NCI-H526 treated with DMSO at 0.1 percent for 48 hours (cell line): ENCODE results near the gene CCM2L.

Experiments used
- DNase-seq: peaks from one replicate; lab custom pipeline; 2025; lab: John Stamatoyannopoulos, UW

The CCM2L gene

DNA sequence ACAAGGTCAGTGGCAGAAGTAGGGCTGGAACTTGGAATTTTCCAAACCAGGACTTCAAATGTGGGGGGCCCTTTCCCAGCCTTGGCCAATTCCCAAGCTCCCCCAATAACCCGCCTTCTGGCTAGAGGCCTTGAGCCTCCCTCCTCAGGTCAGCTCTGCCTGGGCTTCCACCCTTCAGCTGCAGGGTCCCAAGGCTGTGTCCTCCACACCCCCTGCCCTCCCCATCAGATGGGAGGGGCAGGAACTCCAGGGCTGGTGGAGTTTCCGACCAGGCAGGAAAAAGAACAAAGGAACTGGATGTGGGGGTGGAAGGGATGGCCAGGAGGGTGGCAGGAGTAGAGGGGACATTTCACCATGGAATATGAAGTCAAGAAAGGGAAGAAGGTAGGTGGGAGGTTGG, at the start of gene CCM2L:
Gene CCM2L (plus strand): TSS at position 338 of the 400 bp plus-strand sequence. CDS start 17 bp downstream, at position 355.
- DNase-seq, result no peak

DNA sequence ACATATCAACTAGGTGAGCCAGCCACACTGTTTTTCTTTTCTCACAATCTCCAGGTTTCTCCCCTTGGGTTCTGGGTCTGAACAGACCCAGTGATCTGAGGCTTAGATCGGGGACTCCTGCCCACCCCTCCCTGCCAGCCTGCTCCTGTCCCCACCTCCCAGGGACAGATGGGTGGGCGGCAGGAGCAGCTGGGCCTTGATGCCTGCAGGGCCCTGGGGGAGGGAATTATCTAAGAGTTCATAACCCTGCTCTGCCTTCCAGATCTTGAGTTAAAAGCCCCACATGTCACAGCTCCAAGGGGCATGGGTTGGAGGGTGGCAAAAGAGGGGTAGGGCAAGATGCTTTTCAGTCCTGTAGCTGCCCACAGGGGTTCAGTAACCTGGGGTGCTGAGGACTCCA, 47.5 kb upstream of the CCM2L start:
- no peak for DNase-seq

DNA sequence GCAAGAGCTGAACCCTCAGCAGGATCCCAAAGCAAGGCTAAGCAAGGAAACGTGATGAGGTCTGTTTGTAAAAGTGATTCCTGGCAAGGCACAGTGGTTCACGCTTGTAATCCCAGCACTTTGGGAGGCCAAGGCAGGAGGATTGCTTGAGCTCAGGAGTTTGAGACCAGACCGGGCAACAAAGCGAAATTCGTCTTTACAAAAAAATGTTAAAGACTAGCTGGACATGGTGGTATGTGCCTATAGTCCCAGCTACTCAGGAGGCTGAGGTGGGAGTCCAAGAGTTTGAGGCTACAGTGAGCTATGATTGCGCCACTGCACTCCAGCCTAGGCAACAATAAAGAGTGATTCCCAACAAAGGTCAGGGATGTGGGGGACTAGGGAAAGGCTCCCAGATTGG, 46.3 kb upstream of the CCM2L start:
- DNase-seq, result no peak

DNA sequence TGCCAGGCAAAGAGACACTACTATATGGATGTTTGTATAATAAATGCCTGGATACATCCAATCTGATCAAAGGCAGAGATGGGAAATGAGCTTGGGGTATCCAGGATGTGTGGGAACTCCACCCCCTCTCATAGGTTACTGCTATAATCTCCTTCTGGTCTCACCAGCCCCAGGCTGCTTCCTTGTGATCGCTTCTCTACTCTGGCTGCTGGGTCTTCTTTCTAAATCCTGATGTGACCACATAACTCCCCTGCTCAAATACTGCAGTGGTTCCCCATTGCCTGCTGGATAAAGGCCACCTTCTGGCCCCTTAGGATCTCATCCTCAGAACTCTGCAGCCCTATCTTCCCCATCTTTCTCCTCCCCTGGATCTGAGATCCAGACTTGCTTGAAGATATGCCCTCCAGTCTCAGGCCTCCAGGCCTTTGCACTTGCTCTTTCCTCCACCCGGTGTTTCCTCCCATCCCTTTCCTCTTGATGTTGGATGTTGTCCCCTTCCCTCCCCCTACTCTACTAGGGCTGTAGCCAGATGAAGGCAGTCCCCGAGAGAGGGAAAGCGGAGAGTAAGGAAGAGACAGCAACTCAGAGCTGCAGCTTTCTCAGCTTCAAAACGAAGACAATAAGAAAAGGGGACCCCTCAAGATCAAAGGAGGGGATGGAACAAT, 43.1 kb upstream of the CCM2L start:
- no peak for DNase-seq

DNA sequence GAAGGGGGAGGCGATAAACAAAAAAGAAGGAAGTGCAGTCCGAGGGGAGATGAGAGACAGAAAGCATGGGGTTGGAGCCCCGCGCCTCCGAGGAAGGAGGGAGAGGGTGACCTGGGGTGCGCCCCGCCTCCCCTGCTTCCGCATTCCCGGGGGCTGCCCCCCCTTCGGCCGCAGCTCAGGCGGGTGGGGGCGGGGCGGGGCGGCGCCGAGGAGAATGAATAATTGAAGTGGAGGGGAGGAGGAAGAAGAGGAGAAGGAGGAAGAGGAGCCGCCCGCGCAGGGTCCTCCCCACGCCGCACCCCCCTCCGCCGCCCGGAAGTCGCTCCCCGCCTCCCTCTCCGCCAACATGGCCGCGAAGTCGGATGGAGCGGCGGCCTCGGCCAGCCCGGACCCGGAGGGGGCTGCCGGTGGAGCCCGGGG, 42.4 kb upstream of the CCM2L start, which contains the start of gene XKR7:
Gene XKR7 (plus strand): TSS at position 322 of the 420 bp plus-strand sequence. CDS start 25 bp downstream, at position 347.
- DNase-seq, result peak; percentile 66

DNA sequence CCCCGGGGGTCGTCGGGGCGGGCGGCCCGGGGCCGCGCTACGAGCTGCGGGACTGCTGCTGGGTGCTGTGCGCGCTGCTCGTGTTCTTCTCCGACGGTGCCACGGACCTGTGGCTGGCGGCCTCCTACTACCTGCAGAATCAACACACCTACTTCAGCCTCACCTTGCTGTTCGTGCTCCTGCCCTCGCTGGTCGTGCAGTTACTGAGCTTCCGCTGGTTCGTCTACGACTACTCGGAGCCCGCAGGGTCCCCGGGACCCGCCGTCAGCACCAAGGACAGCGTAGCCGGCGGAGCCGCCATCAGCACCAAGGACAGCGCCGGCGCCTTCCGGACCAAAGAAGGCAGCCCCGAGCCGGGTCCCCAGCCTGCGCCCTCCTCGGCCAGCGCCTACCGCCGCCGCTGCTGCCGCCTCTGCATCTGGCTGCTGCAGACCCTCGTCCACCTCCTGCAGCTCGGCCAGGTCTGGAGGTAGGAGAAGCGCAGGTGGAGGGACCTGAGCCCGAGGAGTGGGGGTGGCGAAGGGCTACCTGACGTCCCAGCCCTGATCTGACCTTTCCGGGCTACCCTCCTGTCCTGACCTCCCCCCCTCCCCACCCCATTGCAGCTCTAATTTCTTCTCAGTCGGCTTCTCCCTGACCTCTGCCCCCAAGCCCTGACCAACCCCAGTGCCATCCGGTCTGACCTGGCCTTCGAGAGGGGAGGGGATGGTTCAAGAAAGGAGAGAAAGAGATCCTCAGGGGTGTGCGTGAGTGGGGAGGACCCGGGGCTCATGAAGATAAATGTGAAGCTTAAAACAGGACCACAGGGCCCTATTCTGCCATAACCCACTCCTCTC, 41.7 kb upstream of the CCM2L start:
- no peak for DNase-seq

DNA sequence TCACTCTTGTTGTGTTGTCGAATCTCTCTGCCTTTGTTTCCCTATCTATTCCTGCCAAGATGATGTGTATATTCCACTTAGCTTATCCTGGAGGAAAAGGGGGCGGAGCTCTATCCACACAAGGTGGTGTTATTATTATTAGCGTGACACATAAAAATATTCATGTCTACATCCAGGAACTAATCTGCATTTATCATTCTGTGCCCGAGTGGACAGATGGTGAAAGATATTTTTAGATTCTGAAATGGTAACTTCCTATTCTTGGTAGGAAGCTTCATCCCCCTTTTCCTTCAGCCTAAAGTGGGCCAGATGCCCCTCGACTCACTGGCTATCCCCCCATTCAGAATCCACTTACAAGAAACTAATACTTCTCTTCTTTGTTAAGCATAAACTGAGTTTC, 40.2 kb upstream of the CCM2L start:
- no peak for DNase-seq

DNA sequence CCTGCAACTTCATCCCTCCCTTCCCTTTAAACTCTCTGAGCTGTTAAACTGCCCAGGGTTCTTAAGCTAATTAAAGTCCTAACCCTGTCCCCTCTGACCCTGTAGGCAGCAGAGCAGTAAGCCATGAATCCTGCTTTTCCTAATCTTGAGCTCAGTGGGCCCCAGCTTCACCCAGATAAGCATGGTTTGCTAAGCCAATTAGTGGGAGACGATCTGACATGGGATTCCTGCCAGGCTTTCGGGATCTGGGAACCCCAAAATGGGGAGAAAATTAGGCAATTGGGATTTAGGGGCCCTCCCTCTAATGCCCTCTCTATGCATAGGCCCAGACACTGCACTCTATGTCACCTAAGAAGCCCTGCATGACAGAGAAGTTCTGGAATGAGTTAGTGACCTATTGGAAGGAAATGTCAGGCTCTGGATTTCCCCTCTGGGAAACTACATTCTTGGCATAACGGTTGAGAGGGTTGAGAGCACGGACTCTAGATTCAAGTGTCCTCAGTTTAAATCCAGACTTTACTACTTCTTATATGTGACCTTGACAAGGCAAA, 37.7 kb upstream of the CCM2L start:
- DNase-seq, result no peak

DNA sequence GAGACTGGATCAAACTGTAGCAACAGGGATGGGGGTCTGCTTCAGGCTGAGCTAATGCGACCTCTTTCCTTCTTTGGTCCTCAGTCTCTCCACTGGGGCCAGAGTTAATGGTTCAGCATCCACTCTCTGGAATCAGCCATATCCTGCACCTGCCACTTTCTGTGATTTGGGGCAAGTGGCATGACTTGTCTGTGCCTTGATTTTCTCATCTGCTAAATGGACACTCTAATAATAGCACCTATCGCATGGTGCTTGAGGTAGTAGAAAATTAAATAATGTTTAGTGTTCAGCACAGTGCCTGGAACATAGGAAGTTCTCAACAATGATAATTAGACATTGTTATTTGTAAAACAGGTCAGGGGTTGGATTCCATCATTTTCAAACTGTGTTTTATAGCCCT, 35.9 kb upstream of the CCM2L start:
- DNase-seq, result no peak

DNA sequence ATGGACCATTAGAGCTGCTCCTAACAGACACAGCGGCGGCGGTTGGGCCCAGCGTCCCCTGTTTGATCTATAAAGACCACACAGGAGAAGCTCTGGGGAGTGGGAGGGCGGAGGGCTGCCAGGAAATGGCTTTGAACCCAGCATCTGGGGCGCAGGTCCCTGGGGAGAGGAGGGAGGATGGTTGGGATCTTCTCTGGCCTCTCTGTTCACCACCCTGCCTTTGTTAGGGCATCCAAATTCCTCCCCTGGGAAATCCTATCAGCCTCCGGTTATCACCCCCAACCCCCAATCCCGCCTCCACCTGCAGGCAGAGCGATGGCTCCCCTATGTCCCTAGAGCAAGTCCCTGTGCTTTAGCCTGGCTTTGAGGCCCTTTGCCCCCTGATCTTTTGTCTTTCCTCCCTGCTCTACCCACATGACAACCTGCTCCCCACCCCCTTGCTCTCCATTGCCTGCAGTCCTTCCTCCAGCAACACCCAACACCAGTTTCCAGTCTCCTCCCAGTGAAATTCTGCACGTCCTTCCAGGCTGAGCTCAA, 35.2 kb upstream of the CCM2L start:
- DNase-seq, result peak; percentile 84

DNA sequence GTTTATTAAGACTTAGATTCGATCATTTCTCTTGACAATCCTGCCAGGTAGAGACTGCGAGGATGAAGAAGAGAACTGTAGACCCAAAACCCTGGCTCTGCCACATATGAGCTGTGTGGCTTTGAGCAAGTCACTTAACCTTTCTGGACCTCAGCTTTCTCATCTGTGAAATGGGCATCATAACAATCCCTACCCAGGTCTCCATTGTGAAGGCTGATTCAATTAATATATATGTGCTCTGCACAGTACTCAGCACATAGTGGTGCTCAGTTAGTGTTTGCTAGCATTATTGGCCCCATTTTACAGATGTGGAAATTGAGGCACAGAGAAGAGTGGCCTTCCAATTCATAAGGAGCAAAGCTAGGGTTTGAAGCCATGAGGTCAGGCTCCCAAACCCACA, 34.4 kb upstream of the CCM2L start:
- DNase-seq, result no peak

DNA sequence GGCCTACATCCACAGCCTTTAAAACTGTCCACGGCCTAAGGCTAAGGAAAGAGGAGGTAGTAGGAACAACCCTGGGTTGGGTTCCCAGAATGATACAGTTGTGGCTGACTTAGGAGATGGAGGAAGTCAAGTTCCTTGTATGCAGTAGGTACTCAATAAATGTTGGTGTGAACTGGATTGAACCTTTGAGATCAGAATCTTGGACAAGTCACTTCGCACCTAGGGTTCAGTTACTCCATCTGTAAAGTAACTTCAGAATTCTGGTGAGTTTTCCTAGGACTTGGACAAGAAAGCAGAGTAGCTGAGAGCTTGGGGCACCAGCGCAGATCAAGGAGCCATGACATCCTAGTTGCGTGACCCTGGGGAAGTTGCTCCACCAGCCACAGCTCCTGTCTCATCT, 33.2 kb upstream of the CCM2L start:
- DNase-seq, result no peak

DNA sequence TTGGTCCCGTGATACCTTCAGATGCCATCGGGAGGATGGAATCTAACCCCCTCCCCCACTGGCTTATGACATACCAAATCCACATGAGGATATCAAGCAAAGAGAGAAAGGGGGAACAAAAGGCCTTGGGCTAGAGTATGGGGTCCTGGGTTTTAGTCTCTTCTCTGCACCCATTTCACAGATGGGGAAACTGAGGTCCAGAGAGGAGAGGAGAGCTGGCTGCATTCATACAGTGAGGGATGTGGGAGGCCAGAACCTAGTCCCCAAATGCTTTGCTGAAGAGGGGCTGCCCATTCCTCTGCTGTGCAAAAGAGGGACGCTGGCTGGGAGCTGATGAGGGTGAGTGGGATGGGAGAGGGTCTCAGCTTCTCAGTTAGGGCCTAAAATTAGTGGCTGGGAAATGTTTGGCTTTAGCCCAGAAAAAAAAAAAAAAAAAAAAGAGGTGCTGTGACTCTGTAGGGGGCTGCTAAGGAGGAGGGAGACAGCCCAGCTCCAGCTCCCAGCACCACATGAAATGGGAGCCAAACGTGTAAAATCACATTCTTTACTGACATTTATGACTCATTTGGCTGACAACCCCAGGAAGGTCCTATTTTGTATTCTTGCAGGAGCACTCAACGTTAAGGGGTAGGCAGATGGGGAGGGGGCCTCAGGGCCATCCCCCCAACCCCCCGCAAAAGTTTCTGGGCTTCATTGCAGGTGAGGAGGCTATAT, 30.4 kb upstream of the CCM2L start:
- DNase-seq, result no peak

DNA sequence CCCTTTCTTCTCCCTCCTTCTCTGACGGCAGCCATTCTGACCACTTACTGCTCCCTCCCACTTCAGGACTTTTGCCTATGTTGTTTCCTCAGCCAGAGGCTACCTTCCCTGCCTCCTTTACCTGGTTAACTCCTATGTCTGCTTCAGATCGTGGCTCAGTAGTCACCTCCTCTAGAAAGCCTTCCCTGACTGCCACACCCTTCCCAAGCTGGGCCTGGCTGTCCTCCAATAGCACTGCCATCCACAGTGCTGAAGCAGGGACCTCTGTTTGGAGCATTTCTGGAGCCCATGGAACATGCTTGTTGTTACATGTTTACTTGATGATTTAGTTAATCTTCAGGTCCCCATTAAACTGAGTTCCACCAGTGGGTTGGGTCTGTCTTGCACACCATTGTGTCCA, 28.5 kb upstream of the CCM2L start:
- no peak for DNase-seq

DNA sequence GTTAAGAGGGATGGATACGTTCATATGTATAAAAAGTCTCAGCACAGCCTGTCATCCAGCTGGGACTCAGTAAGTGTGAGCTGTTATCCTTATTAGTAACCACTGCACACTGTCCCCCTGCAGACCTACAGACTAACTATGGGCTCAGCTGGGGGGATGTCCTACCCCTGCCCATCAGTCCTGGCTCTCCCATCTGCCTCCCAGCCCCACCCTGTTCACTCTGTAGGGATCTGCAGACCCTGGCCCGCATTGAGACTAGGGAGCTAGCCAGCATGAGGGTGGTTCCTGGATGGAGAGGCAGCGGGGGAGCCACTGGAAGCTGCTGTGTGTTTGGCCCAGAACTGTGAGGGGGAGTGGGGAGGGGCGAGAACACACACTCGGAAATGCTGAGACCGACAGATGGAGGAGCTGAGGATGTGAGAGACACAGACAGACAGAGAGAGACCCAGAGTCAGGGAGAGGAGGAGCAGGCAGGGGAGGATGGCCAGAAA, 25.2 kb upstream of the CCM2L start:
- no peak for DNase-seq

DNA sequence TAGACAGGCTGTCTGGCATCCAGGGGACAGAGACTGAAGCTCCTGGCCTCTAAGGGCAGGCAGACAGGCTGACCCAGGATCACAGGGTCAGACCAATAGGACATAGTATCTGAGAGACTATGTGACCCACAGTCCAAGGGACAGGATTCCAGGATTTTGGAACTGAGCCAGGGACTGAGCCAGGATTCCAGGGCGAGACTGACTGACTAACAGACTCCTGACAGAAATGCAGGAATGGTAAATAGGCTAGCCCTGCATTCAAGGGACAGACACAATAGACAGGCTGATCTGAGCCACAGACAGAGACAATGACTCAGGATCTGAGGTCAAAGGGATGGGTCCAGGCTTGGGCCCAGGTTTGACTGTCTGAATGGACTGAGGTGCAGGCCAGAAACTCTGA, 22.5 kb upstream of the CCM2L start:
- DNase-seq, result no peak

DNA sequence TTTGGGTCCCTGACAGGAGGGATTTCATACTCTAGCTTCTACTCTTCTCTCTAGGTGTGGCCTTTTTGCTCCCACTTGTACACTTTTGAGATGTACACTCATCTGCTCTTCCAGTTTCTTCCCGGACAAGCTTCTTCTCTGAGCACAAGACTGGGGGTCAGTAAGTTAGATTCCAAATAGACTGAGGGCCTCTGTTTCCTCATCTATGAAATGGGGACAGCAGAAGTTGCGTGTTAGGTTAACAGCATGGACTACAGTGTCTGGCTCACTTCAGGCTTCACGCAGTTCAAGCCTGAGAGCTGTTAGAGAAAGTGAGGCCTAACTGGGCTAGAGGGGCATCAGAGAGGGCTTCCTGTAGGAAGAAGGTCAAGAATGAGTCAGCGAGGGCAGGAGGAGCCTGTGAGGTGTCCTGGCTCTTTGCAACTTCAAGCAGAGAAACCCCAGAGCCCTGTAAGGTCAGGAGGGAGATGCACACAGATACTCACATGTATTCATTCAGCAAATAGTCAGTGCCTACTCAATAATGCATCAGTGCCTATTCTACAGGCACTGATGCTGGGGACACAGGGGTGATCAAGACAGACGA, 21.7 kb upstream of the CCM2L start:
- no peak for DNase-seq

DNA sequence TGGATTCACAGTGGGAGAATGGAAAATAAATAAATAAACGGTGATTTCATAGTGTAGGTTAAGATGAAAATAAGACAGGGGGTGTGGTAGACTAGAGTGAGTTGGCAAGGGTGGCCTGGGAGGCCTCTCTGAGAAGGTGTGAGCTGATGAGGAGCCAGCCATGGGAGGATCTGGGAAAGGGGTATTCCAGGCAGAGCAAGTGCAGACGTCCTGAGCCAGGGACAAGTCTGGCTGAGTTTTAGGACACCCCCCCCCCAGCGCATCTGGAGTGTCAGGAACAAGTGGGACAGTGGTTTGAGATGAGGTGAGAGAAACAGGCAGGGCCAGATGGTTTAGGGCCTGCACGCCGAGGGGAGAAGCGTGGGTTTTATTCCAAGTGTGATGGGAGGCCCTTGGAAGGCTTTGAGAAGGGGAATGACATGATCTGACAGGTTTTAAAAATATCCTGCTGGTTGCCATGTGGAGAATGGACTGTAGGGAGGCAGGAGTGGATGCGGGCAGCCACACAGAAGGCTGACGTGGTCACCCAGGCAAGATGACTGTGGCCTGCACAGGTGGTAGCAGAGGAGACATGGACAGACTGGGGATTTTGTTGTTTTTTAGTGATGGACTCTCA, 21.1 kb upstream of the CCM2L start:
- no peak for DNase-seq

DNA sequence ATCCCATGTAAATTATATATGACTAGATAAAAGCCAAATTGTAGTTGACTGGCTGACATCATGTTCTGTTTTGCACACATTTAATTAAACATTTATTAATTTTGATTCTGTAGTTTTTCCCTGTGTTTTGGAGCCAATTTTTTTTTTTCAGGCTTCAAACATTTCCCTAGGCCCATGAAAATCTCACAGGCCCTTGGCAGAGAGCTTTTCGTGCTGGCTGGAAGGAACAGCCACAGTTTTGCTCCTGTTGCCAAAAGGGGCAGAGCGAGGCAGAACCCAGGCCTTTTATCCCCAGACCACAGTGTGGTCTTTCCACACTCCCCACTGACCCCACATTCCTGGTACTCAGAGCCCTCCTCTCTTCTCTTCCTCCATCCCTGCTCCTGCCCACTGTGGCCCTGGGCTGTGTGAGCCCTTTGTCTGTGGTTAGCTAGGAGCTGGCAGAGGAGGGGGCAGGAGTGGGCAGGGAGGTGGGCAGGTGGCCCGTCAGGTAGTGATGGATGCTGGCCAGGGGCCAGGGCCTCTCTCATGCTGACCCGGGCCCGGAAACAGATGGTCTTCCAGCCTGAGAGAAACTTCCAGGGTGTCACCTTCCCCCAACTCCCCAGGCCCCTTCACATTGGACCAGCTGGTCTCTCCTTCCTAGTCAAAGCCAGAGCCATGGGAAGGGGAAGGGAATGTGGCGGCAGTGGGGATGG, 19.4 kb upstream of the CCM2L start:
- DNase-seq, result no peak

DNA sequence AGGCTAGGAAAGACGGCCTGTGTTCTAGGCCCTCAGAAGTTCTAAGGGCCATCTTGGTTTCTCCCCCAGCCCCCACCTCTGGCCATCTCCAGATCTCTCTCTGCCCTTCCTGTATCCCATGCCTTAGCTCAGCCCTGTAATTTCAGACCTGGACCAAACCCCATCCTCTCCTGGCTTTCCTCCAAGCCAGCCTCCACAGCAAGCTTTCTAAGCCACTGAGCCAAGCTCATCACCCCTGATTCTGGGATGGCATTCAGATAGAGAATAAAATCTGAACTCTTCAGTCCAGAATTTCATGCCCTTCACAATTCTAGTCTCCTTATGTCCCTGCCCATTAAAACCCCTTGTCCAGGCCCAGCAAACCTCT, 18.9 kb upstream of the CCM2L start:
- no peak for DNase-seq

DNA sequence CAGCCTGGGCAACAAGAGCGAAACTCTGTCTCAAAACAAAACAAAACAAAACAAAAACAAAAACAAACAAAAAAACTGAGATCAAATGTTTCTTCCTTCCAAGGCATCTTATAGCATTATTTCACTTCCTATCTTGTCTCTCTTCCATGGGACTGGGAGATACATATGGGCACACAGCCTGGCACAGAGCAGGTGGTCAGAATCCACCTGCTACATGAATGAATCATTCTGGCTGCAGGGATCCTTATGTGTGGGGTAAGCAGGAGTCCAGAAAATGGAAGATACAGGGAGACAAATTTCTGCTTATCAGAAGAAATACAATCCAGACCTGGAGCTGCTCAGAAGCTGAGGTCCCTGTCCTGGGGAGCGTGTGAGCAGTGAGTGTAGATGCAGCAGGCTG, 18.2 kb upstream of the CCM2L start:
- DNase-seq, result no peak
